OCI-LY3 (cell line): ENCODE data around the gene RNF17.

Source experiments
- H2AFZ ChIP-seq: fragments of 200-600, 300-600 bp; shearing (Covaris generic); 2 replicates; pipeline ENCODE4 v1.6.0; 2014; ENCODE audit warnings: antibody characterized with exemption, low read depth, low read length
- H3K27ac ChIP-seq: fragments of 200-600, 300-600 bp; sonication (generic); 2 replicates; pipeline ENCODE4 v1.5.1; 2014; ENCODE audit warnings: mild to moderate bottlenecking, low read length, moderate library complexity, mixed read lengths
- H3K27me3 ChIP-seq: fragments of 200-600, 300-600 bp; sonication (generic); 2 replicates; pipeline ENCODE4 v1.6.1; 2014; ENCODE audit warnings: low read depth, low read length, mixed read lengths
- H3K36me3 ChIP-seq: fragments of 200-600, 300-600 bp; sonication (generic); replicated peaks from 2 replicates; pipeline ENCODE3; 2014; ENCODE audit warnings: low read depth, low read length, mixed read lengths
- H3K4me1 ChIP-seq: fragments of 300-600, 200-600 bp; sonication (generic); 2 replicates; pipeline ENCODE4 v1.6.1; 2014; ENCODE audit warnings: low read length, mixed read lengths
- H3K4me2 ChIP-seq: fragments of 200-600, 300-600 bp; sonication (generic); 2 replicates; pipeline ENCODE4 v1.6.1; 2014; ENCODE audit warnings: low read length, mixed read lengths
- H3K4me3 ChIP-seq: fragments of 300-600, 200-600 bp; sonication (generic); 2 replicates; pipeline ENCODE4 v1.5.1; 2014; ENCODE audit warnings: antibody characterized with exemption, mild to moderate bottlenecking, low read length, moderate library complexity
- H3K79me2 ChIP-seq: fragments of 300-600, 200-600 bp; shearing (Covaris generic); 2 replicates; pipeline ENCODE4 v1.6.1; 2014; ENCODE audit warnings: mild to moderate bottlenecking, low read length, mixed read lengths
- H3K9ac ChIP-seq: fragments of 300-600, 200-600 bp; shearing (Covaris generic); 2 replicates; pipeline ENCODE4 v1.6.0; 2014; ENCODE audit warnings: mild to moderate bottlenecking, low read length, moderate library complexity
- H3K9me3 ChIP-seq: fragments of 200-600, 300-600 bp; shearing (Covaris generic); 2 replicates; pipeline ENCODE4 v1.6.1; 2014; ENCODE audit warnings: low read length, mixed read lengths; ENCODE audit not compliant: insufficient read depth
- H4K20me1 ChIP-seq: fragments of 200-600, 300-600 bp; sonication (generic); 2 replicates; pipeline ENCODE4 v1.6.1; 2016; ENCODE audit warnings: low read length, mixed read lengths; ENCODE audit not compliant: insufficient read depth
- EZH2phosphoT487 ChIP-seq: fragments of 200-600 bp; shearing (Covaris generic); IDR thresholded peaks from 2 replicates; pipeline ENCODE4 v1.6.1; 2018; ENCODE audit warnings: antibody characterized with exemption, mixed run types, low read depth
- TF ChIP-seq, protein P1 (sequence below): fragments of 200-600, 300-600 bp; sonication (generic); IDR thresholded peaks from 2 replicates; pipeline ENCODE4 v1.5.1; 2014; ENCODE audit warnings: antibody characterized with exemption, low read length, low read depth

The RNF17 gene

DNA sequence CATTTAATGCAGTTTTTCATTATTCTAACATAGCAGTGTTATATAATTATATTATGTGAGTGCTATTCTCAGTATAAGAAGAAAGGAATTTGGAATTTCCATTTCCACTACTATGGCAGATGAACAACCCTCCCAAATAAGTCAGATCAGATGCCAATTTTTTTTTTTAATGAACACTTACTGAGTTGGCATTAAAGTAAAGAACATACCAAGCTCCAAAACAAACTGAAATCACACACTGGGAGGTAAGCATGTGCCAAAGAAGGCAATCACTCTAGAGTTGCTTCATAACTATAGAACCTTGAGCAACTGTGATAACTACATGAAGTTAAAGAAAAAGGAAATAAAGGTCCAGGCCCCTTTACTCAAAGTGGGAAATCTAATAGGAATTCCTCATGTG lies 90.3 kb downstream of the RNF17 start:
- Histone ChIP-seq H3K4me3 (no peak overlapping the region), H3K9ac (no peak overlapping the region)
- TF ChIP-seq EZH2phosphoT487: no peak
- TF ChIP-seq, protein P1, sequence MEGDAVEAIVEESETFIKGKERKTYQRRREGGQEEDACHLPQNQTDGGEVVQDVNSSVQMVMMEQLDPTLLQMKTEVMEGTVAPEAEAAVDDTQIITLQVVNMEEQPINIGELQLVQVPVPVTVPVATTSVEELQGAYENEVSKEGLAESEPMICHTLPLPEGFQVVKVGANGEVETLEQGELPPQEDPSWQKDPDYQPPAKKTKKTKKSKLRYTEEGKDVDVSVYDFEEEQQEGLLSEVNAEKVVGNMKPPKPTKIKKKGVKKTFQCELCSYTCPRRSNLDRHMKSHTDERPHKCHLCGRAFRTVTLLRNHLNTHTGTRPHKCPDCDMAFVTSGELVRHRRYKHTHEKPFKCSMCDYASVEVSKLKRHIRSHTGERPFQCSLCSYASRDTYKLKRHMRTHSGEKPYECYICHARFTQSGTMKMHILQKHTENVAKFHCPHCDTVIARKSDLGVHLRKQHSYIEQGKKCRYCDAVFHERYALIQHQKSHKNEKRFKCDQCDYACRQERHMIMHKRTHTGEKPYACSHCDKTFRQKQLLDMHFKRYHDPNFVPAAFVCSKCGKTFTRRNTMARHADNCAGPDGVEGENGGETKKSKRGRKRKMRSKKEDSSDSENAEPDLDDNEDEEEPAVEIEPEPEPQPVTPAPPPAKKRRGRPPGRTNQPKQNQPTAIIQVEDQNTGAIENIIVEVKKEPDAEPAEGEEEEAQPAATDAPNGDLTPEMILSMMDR: no peak

GRCh38 chr13:24858953-24859352 lies 95.0 kb downstream of the RNF17 start:
- Histone ChIP-seq H2AFZ (no peak overlapping the region), H3K4me1 (no peaks in the 10 kb centered on the region), H3K4me3 (no peak overlapping the region), H4K20me1 (no peaks in the 10 kb centered on the region), H3K9ac (no peak overlapping the region), H3K4me2 (no peak overlapping the region), H3K79me2 (no peaks in the 10 kb centered on the region), H3K36me3 (no peaks in the 10 kb centered on the region), H3K27ac (no peak overlapping the region), H3K27me3 (peaks cover 5% of the 10 kb centered on the region), H3K9me3 (no peaks in the 10 kb centered on the region)
- TF ChIP-seq, protein P1: peak; percentile 46
- no peak for TF ChIP-seq EZH2phosphoT487

More for the DNA sequence above, 90.3 kb downstream of the RNF17 start:
- H3K36me3 ChIP-seq: no peaks in the 10 kb centered on the region
- no peak overlapping the region for H3K27ac ChIP-seq
- H2AFZ ChIP-seq: no peak overlapping the region
- no peak overlapping the region for H3K4me2 ChIP-seq
- peaks cover 6% of the 10 kb centered on the region; the same call in 1 of the 2 replicates for H3K4me1 ChIP-seq
- H3K27me3 ChIP-seq: peaks cover 16% of the 10 kb centered on the region
- H3K79me2 ChIP-seq: no peaks in the 10 kb centered on the region
- no peaks in the 10 kb centered on the region for H3K9me3 ChIP-seq
- no peaks in the 10 kb centered on the region for H4K20me1 ChIP-seq

DNA sequence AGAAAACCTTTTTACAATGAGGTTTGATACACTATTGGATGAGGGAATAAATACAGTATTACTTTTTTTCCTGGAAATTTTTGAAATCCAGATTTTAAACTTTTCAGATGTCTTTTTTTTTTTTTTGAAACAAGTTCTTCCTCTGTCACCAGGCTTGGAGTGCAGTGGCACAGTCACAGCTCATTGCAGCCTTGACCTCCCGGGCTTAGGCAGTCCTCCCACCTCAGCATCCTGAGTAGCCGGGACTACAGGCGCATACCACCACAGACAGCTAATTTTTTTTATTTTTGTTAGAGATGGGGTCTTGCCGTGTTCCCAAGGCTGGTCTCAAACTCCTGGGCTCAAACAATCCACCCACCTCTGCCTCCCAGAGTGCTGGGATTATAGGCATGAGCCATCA lies 96.8 kb downstream of the RNF17 start:
- no peak overlapping the region for H2AFZ ChIP-seq
- H4K20me1 ChIP-seq: no peaks in the 10 kb centered on the region
- H3K4me3 ChIP-seq: no peak overlapping the region

DNA sequence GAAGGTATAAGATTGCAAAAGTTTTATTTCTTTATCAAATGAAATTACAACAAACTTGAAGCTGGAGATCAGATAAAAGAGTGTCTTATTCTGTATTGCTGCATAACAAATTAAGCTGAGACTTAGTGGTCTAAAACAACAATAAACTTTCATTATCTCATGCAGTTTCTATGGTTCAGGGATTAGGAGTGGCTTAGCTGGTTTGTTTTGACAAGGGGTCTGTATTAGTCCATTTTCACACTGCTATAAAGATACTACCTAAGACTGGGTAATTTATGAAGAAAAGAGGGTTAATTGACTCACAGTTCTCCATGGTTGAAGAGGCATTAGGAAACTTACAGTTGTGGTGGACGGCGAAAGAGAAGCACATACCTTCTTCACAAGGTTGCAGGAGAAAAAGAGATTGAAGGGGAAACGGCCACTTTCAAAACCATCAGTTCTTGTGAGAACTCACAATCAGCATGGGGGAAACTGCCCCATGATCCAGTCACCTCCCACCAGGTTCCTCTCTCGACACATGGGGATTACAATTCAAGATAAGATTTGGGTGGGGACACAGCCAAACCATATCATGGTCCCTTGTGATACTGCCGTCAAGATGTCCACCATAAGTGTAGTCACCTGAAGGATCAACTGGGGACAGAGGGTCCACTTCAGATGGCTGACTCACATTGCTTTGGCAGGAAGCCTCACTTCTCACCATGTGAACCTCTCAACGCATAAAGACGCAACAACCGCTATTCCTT lies 97.8 kb downstream of the RNF17 start:
- no peak overlapping the region for H3K4me2 ChIP-seq
- H3K9me3 ChIP-seq: no peaks in the 10 kb centered on the region
- H3K36me3 ChIP-seq: no peaks in the 10 kb centered on the region
- no peak overlapping the region for H2AFZ ChIP-seq
- TF ChIP-seq, protein P1: no peak
- H3K4me3 ChIP-seq: no peak overlapping the region
- no peaks in the 10 kb centered on the region for H3K4me1 ChIP-seq
- no peaks in the 10 kb centered on the region for H4K20me1 ChIP-seq
- no peaks in the 10 kb centered on the region for H3K79me2 ChIP-seq
- H3K27ac ChIP-seq: no peak overlapping the region
- peaks cover 16% of the 10 kb centered on the region; the same call in 1 of the 2 replicates for H3K27me3 ChIP-seq
- no peak overlapping the region for H3K9ac ChIP-seq

More for the DNA sequence above, 96.8 kb downstream of the RNF17 start:
- no peaks in the 10 kb centered on the region for H3K36me3 ChIP-seq
- H3K4me1 ChIP-seq: no peaks in the 10 kb centered on the region
- H3K9me3 ChIP-seq: no peaks in the 10 kb centered on the region
- H3K9ac ChIP-seq: no peak overlapping the region
- TF ChIP-seq EZH2phosphoT487: no peak
- TF ChIP-seq, protein P1: no peak
- no peak overlapping the region for H3K4me2 ChIP-seq
- no peaks in the 10 kb centered on the region for H3K79me2 ChIP-seq
- no peak overlapping the region for H3K27ac ChIP-seq
- peaks cover 12% of the 10 kb centered on the region; the same call in 1 of the 2 replicates for H3K27me3 ChIP-seq
